Endothelial cell of umbilical vein (primary cell): ENCODE measurements around the gene MAPK9. TPM values are rescaled to one million over a fixed set of nuclear protein-coding genes. Genes with fewer than 3 reads are reported as not detected.

ENCODE experiments used
- BruUV-seq: library from RNA; stranded (reverse); fragments of 400-500 nt; replicated peaks from 2 replicates; lab custom pipeline; 2021; lab: Mats Ljungman, UMichigan
- CTCF ChIA-PET: fragments of 300-600, 350-600 bp; sonication (Branson Sonifier 250); formaldehyde crosslinking; loops from one replicate; lab custom pipeline; 2021; ENCODE audit warnings: antibody characterized with exemption, inconsistent platforms; lab: Charles Lee
- POLR2A ChIA-PET: fragments of 300-600, 350-600 bp; sonication (Branson Sonifier 250); formaldehyde crosslinking; loops from one replicate; lab custom pipeline; 2021; ENCODE audit warnings: antibody characterized with exemption, inconsistent platforms; lab: Charles Lee
- DNase-seq: peaks from one replicate; pipeline ENCODE4 v3.0.0-alpha.2; 2011; ENCODE audit warnings: low read depth, low spot score
- FAIRE-seq: peaks from 2 replicates; lab custom pipeline; 2011; peaks lifted over from hg19 to GRCh38; lab: Jason Lieb, UNC
- H2AFZ ChIP-seq: 2 replicates; pipeline ENCODE4 v1.6.0; 2012; ENCODE audit warnings: low read depth, low read length, control low read depth, inconsistent platforms
- H3K27ac ChIP-seq: 2 replicates; pipeline ENCODE4 v1.5.1; 2011; ENCODE audit warnings: low read depth, mild to moderate bottlenecking, control low read depth, low read length, moderate library complexity; ENCODE audit not compliant: insufficient read depth
- H3K27me3 ChIP-seq, 2 experiments: 2 replicates each; pipeline versions ENCODE4 v1.6.0 to v1.6.1; 2011; ENCODE audit warnings: low read length in 2 of 2, mixed read lengths in 1 of 2; ENCODE audit not compliant: control insufficient read depth in 2 of 2, insufficient read depth in 2 of 2
- H3K36me3 ChIP-seq, 2 experiments: 2 replicates in 1 of 2; 3 replicates in 1 of 2; pipeline ENCODE4 v1.5.1; 2011; ENCODE audit warnings: low read length in 2 of 2, mild to moderate bottlenecking in 1 of 2, moderate library complexity in 1 of 2; ENCODE audit not compliant: control insufficient read depth in 2 of 2, insufficient read depth in 2 of 2; ENCODE audit errors: extremely low read depth in 1 of 2
- H3K4me1 ChIP-seq: 3 replicates; pipeline ENCODE4 v1.5.1; 2011; ENCODE audit warnings: mild to moderate bottlenecking, low read length; ENCODE audit not compliant: control insufficient read depth, insufficient read depth; ENCODE audit errors: extremely low read depth
- H3K4me2 ChIP-seq: 2 replicates; pipeline ENCODE4 v1.6.1; 2011; ENCODE audit warnings: low read length, control low read depth, mixed read lengths; ENCODE audit not compliant: insufficient read depth
- H3K4me3 ChIP-seq, 3 experiments: fragments of 200-600 bp in 1 of 3; sonication (generic), shearing (Covaris generic) in 1 of 3; replicated peaks in 1 of 3; 2 replicates each; pipeline ENCODE4 v1.5.1; 2011 to 2016; ENCODE audit warnings: control low read depth in 3 of 3, low read length in 3 of 3, mild to moderate bottlenecking in 2 of 3, inconsistent platforms in 1 of 3, low read depth in 1 of 3, moderate library complexity in 1 of 3; ENCODE audit not compliant: insufficient read depth in 1 of 3
- H3K79me2 ChIP-seq: 2 replicates; pipeline ENCODE4 v1.6.0; 2012; ENCODE audit warnings: low read length, inconsistent platforms; ENCODE audit not compliant: control insufficient read depth, insufficient read depth
- H3K9ac ChIP-seq: replicated peaks from 2 replicates; pipeline ENCODE3; 2011; ENCODE audit warnings: low read length, control low read depth; ENCODE audit not compliant: insufficient read depth; ENCODE audit errors: extremely low read depth
- H3K9me1 ChIP-seq: replicated peaks from 3 replicates; pipeline ENCODE4 v1.6.0; 2011; ENCODE audit warnings: mild to moderate bottlenecking, low read length; ENCODE audit not compliant: control insufficient read depth, insufficient read depth; ENCODE audit errors: extremely low read depth
- H3K9me3 ChIP-seq: replicated peaks from 2 replicates; pipeline ENCODE4 v1.5.1; 2012; ENCODE audit warnings: low read length, inconsistent platforms; ENCODE audit not compliant: control insufficient read depth, insufficient read depth
- H4K20me1 ChIP-seq: replicated peaks from 2 replicates; pipeline ENCODE3; 2011; ENCODE audit warnings: mild to moderate bottlenecking, low read length; ENCODE audit not compliant: control insufficient read depth, insufficient read depth; ENCODE audit errors: extremely low read depth
- CTCF ChIP-seq, 2 donors: IDR thresholded peaks; 1 replicate in 1 of 2; 2 replicates in 1 of 2; pipeline ENCODE4 v1.5.1; 2011; ENCODE audit warnings: low read length in 2 of 2, mild to moderate bottlenecking in 2 of 2, moderate library complexity in 2 of 2, control low read depth in 1 of 2, inconsistent platforms in 1 of 2, low read depth in 1 of 2; ENCODE audit not compliant: insufficient read depth in 1 of 2; ENCODE audit errors: extremely low read depth in 1 of 2
- EZH2 ChIP-seq: IDR thresholded peaks from 2 replicates; pipeline ENCODE4 v1.6.1; 2012; ENCODE audit warnings: borderline replicate concordance, low read depth, mild to moderate bottlenecking, moderate library complexity, low read length, inconsistent platforms; ENCODE audit not compliant: severe bottlenecking
- FOS ChIP-seq: IDR thresholded peaks from 2 replicates; pipeline ENCODE4 v1.6.1; 2011; ENCODE audit warnings: mild to moderate bottlenecking, low read length, moderate library complexity, borderline replicate concordance; ENCODE audit not compliant: insufficient read depth
- GATA2 ChIP-seq: IDR thresholded peaks from 2 replicates; pipeline ENCODE4 v1.7.0; 2011; ENCODE audit warnings: low read depth, mild to moderate bottlenecking, moderate library complexity, mixed read lengths, low read length; ENCODE audit not compliant: insufficient read length, insufficient read depth
- JUN ChIP-seq: IDR thresholded peaks from 2 replicates; pipeline ENCODE4 v1.6.1; 2011; ENCODE audit warnings: borderline replicate concordance, low read depth; ENCODE audit not compliant: insufficient read length, insufficient read depth
- MAX ChIP-seq: IDR thresholded peaks from 2 replicates; pipeline ENCODE4 v1.6.1; 2011; ENCODE audit not compliant: insufficient read depth, insufficient read length
- MYC ChIP-seq: IDR thresholded peaks from one replicate; pipeline ENCODE4 v1.6.1; 2011; ENCODE audit warnings: mild to moderate bottlenecking, low read depth, low read length
- POLR2A ChIP-seq: IDR thresholded peaks from 2 replicates; pipeline ENCODE4 v1.6.1; 2012; ENCODE audit warnings: low read depth, mild to moderate bottlenecking, control low read depth, low read length
- POLR2AphosphoS5 ChIP-seq: IDR thresholded peaks from 2 replicates; pipeline ENCODE4 v1.6.1; 2012; ENCODE audit warnings: low read depth, mild to moderate bottlenecking, control low read depth, low read length, moderate library complexity; ENCODE audit not compliant: insufficient read depth
- dilution Hi-C: fragments of 300-500 bp; cut with MboI; formaldehyde crosslinking; loops from one replicate; pipeline ENCODE4 v1.15.0; 2019; ENCODE audit warnings: low sequenced_read_pairs; ENCODE audit not compliant: extremely low pct_ligation_motif_present
- intact Hi-C: fragments of 100-400 bp; cut with micrococcal nuclease; formaldehyde crosslinking; loops from one replicate; pipeline ENCODE4 v1.10.0; 2022
- polyA plus RNA-seq, 4 experiments: library from polyadenylated mRNA; depleted of rRNA in 3 of 4; stranded (reverse) in 3 of 4; unstranded in 1 of 4; fragments of >200 nt; gene quantifications; 2 replicates each; pipeline versions ENCODE4 v1.2.1 to v1.2.3, GENCODE V29; 2011 to 2012; ENCODE audit warnings: missing spikeins in 1 of 4
- total RNA-seq: library from RNA; stranded (reverse); gene quantifications from 2 replicates; pipeline ENCODE4 v1.2.3, GENCODE V29; 2021

Gene MAPK9
- total and polyA plus RNA-seq, 2 donors (not counting 3 experiments of a cell fraction or from before 2014, with no cell fraction given): 24.6 to 34.8 TPM

DNA sequence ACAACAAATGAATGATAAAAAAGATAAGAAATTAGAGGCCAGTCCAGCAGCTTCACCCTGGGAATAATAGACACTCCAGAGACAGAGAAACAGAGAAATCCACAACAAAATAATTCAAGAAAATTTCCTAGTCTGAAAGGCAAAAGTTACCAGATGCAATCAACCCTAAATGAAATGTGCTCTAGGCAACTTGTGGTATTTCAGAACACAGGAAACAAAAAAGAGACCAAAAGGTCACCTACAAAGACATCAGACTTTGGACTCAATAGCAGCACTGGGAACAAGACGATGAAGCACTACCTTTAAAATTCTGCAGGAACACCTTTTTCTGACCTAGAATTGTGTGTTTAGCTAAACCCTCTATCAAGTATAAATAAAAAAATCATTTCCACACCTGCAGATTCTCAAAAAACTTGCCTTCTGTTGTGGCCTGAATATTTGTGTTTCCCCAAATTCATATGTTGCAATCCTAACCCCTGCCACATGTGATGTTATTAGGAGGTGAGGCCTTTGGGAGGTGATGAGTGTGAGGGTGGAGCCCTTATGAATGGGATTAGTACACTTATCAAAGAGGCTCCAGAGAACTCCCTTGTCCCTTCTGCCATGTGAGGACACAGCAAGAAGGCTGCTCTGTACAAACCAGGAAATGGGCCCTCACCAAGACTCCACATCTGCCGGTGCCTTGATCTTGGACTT, 5.9 kb upstream of the MAPK9 start:
- intact Hi-C loops: loop anchor here (10.0 kb wide), 1 partner anchor 347 kb away; the partner anchor contains the start of gene FLT4
- no peaks in the 10 kb centered on the region for H3K79me2 ChIP-seq
- no peaks in the 10 kb centered on the region for H3K36me3 ChIP-seq
- H3K9ac ChIP-seq: no peak overlapping the region
- FAIRE-seq (no peak), DNase-seq (no peak)
- no TSS peak for BruUV-seq
- dilution Hi-C loops: no loop called here
- H3K27me3 ChIP-seq: no peaks in the 10 kb centered on the region
- H3K4me3 ChIP-seq: no peak overlapping the region
- peaks cover 3% of the 10 kb centered on the region for H3K4me1 ChIP-seq
- H2AFZ ChIP-seq: no peak overlapping the region
- no peak overlapping the region for H3K4me2 ChIP-seq
- TF ChIP-seq MAX: no peak
- no peak for TF ChIP-seq GATA2
- no peak for TF ChIP-seq FOS
- TF ChIP-seq EZH2: no peak
- TF ChIP-seq POLR2A: no peak
- TF ChIP-seq POLR2AphosphoS5: no peak
- no peak for TF ChIP-seq JUN
- no peak for TF ChIP-seq CTCF (IDR thresholded peaks at IDR 0.05; ENCODE audit: extremely low read depth in 1 of 2, insufficient read depth in 1 of 2, low read depth in 1 of 2, low read length in 2 of 2)
- no peak for TF ChIP-seq MYC
- H3K27ac ChIP-seq: no peak overlapping the region
- H3K9me1 ChIP-seq: no peaks in the 10 kb centered on the region
- no peaks in the 10 kb centered on the region for H3K9me3 ChIP-seq
- POLR2A ChIA-PET: no interaction called here
- no peaks in the 10 kb centered on the region for H4K20me1 ChIP-seq
- CTCF ChIA-PET: interaction anchor here (1.2 to 4.7 kb wide), 2 partner anchors 18 to 31 kb away, joined by 3 to 20 read pairs; no protein-coding TSS in a partner anchor
